Memory B cell (primary cell): ENCODE data around the gene AQP2.
A peak's percentile ranks its signal among the peaks of the same experiment; 100 is the strongest.
"Not testable (repeated sequence)": the region's sequence is repeated elsewhere in the genome, so short reads cannot be mapped to it uniquely, and the experiment has no call there.

Experiments used
- ATAC-seq: fragments of 150-1000 bp; cut with Tn5 transposase; 2 replicates; pipeline ENCODE4 v1.10.0; 2021; ENCODE audit warnings: low read depth, mild to moderate bottlenecking, moderate library complexity
- DNase-seq, 2 donors: peaks; one replicate each; pipeline ENCODE4 v3.0.0; 2022; ENCODE audit warnings: low spot score in 2 of 2
- H3K27ac Mint-ChIP-seq: one replicate; pipeline ENCODE4 v1.8.0; 2022; ENCODE audit warnings: mild to moderate bottlenecking, moderate library complexity, mixed read lengths
- H3K27me3 Mint-ChIP-seq: one replicate; pipeline ENCODE4 v1.8.0; 2022; ENCODE audit warnings: mixed read lengths
- H3K36me3 Mint-ChIP-seq: one replicate; pipeline ENCODE4 v1.8.0; 2022; ENCODE audit warnings: mild to moderate bottlenecking, mixed read lengths
- H3K4me1 Mint-ChIP-seq: one replicate; pipeline ENCODE4 v1.8.0; 2022; ENCODE audit warnings: mixed read lengths
- H3K4me3 Mint-ChIP-seq: one replicate; pipeline ENCODE4 v1.8.0; 2022; ENCODE audit warnings: mild to moderate bottlenecking, moderate library complexity, mixed read lengths
- H3K9me3 Mint-ChIP-seq: one replicate; pipeline ENCODE4 v1.8.0; 2022; ENCODE audit warnings: mixed read lengths

Gene AQP2

DNA sequence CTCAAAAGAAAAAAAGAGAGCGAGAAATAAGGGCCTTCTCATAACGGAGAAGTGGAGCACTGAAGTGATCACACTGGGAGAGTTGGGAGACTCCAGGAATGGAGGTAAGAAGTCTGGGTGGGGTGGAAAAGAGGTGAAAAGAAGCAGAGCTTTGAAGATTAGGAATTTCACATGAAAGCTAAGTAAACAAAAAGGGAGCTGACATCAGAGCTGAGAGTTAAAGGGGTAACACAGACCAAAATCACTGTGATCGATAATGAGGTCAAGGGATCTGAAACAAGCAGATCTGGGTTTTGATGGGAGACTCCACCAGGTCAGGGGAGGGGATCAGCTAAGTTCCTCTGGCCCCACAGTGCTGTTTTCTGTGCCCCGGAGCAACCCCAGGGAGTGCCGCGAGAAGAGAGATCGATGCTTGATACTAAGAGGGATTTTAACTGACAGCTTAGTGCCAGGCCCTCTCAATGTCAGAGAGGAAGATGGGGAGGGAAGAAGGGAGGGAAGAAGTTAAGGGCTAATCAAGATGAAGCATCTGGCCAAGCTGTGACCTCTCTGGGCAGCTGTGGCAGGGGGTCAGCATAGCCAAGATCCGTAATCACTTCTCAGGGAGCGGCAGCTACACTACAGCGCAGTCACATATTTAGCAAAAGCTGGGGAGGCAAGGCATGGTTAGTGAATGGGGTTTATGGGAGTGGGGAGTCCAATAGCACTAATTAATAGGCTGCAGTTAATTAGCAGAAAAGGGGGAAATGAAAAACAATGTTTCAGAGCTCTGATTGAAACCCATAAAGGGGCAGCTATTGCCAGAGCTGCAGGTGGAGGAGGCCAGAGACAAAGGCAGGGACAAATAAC is 30.2 kb downstream of the AQP2 start:
- no peak overlapping the region for H3K27ac Mint-ChIP-seq
- no peaks in the 10 kb centered on the region for H3K36me3 Mint-ChIP-seq
- DNase-seq = no peak
- no peak for ATAC-seq
- H3K4me3 Mint-ChIP-seq = no peak overlapping the region
- H3K9me3 Mint-ChIP-seq = no peaks in the 10 kb centered on the region
- no peaks in the 10 kb centered on the region for H3K27me3 Mint-ChIP-seq
- H3K4me1 Mint-ChIP-seq = peaks cover 3% of the 10 kb centered on the region

DNA sequence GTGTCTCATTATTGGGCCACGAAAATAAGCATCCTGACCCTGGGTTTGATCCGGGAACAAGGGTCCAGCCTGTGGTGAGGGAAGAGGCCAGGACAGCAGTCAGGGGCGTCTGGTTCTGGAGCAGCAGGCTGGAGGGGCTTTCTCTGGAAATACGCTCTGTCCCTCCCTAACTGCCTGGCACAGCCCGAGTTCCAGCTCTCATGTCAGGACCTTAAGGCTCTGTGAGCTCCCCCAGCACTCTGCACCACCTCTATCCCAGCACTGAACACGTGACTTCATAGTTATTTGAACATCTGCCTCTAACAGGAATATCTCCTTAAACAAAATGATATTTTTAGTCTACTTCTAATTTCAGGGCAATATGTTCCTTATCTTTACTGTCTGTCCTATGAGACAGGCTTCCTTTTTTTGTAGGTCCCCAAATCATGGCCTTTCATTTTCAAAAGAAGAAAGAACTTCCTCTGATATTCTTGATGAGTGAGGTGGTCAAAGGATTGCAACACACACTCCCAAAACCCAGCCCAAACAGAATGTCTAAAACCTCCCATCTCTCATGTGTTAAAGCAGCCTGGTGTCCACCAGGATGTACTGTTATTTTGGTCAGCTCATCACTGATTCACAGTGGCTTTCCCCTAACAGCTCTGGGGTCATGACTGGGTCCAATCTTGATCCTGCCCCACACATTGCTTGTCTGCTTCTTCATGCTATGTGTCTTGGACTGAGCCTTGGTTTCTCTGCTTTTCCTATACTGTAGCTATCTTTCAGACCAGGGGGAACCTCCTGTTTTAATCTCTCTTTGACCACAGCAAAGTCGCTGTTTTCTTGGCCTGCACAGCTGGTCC is 31.9 kb downstream of the AQP2 start:
- peak overlapping the region; percentile 39 for H3K27ac Mint-ChIP-seq
- DNase-seq (no peak), ATAC-seq (no peak)
- H3K4me3 Mint-ChIP-seq = no peak overlapping the region
- peaks cover 3% of the 10 kb centered on the region for H3K4me1 Mint-ChIP-seq
- H3K9me3 Mint-ChIP-seq = no peaks in the 10 kb centered on the region
- H3K27me3 Mint-ChIP-seq = no peaks in the 10 kb centered on the region
- H3K36me3 Mint-ChIP-seq = no peaks in the 10 kb centered on the region

DNA sequence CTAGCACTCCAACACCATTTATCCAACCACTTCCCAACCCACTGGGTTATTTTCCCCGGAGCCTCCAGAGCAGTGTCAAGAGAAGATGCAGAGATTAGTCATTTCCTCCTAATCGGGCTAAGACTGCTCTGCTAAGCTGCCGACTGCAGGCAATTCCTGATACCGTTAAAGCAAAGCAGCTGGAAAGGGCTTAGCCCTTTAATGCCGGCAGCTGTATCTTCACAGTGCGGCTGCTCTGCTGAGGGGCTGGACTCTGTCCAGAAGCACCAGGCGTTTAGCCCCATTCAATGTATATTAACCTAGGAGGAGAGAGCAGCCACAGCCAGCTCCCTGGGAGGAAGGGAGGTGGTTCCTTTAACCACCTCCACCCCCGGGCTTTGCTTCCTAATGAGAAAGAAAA is 33.4 kb downstream of the AQP2 start:
- ATAC-seq = no peak
- H3K4me3 Mint-ChIP-seq = no peak overlapping the region
- H3K27ac Mint-ChIP-seq = no peak overlapping the region
- no peaks in the 10 kb centered on the region for H3K27me3 Mint-ChIP-seq
- H3K36me3 Mint-ChIP-seq = peaks cover 2% of the 10 kb centered on the region
- no peak for DNase-seq
- H3K4me1 Mint-ChIP-seq = peaks cover 3% of the 10 kb centered on the region
- no peaks in the 10 kb centered on the region for H3K9me3 Mint-ChIP-seq

DNA sequence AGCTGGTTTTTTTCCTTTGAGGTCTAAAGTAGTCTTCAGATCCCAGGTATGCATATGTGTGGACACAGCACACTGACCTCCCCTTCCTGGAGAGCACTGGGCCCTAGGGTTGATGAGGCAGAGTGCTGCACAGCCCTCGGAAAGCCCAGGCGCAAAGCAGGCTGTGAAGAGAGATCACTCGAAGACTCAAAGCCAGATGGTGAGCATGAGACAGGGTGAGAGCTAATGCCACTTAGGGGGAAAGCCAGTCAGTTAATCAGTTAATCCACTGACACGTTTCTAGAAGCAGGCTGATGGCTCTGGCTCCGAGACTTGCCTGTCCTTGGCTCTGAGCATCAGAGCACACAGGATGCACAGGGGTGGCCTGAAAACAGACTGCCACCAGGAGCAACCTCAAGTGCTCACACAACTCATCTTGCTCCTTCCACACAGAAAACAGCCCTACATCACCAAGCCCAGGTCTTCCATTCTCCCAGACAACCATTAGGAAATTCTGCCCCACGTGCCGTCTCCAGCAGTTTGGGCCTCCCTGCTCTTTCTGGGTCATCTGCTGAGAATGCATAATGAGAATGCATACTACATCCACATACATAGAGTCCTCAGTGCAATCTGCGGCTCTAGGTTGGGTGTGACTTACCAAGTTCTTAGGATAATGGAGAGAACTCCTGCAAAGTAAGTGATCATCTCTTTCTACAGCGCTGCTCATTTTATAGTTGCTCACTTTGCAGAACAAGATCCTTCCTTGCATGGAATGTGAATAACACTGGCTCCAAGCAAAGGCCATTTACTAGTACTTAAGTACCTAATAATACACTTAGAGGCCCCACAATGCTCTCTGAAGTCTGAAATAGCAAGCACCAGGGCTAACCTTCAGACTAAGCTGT is 34.2 kb downstream of the AQP2 start:
- Mint-ChIP-seq H3K36me3 (peaks cover 2% of the 10 kb centered on the region), H3K9me3 (no peaks in the 10 kb centered on the region), H3K4me3 (no peak overlapping the region), H3K4me1 (peaks cover 3% of the 10 kb centered on the region), H3K27me3 (no peaks in the 10 kb centered on the region), H3K27ac (no peak overlapping the region)
- ATAC-seq = no peak
- DNase-seq = no peak

DNA sequence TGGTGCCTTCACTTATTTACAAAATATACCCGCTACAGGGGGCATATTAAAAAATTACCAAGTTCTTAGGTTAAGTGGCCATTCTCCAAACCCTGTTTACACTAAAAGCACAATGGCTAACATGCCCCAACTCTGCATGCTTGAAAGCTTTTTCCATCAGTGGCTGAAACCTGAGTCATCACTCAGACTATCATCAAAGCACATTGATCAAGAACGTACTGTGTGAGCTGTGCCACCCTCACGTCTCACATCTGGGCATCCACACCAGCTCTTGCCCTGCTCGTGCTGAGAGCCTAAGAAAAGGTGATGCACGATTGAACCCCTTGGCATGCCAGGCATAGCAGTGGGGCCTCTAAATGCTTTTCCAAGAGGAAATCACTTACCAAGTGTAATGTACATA is 35.4 kb downstream of the AQP2 start:
- Mint-ChIP-seq H3K36me3 (peaks cover 2% of the 10 kb centered on the region), H3K27ac (no peak overlapping the region), H3K4me3 (no peak overlapping the region), H3K9me3 (no peaks in the 10 kb centered on the region), H3K27me3 (no peaks in the 10 kb centered on the region), H3K4me1 (peaks cover 3% of the 10 kb centered on the region)
- no peak for DNase-seq
- ATAC-seq = no peak

DNA sequence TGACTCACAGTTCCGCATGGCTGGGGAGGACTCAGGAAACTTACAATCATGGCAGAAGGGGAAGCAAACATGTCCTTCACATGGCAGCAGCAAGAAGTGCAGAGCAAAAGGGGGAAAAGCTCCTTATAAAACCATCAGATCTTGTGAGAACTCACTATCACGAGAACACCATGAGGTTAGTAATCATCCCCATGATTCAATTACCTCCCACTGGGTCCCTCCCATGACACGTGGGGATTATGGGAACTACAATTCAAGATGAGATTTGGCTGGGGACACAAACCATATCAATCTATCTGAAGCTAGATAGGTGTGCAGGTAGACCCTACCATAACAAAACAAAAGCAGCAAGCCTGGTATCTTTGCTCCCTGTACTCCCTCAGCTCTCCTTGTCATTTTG is 35.9 kb downstream of the AQP2 start:
- not testable (repeated sequence) for DNase-seq, H3K4me1 Mint-ChIP-seq, H3K36me3 Mint-ChIP-seq, H3K27ac Mint-ChIP-seq, H3K9me3 Mint-ChIP-seq, H3K4me3 Mint-ChIP-seq, H3K27me3 Mint-ChIP-seq, ATAC-seq

DNA sequence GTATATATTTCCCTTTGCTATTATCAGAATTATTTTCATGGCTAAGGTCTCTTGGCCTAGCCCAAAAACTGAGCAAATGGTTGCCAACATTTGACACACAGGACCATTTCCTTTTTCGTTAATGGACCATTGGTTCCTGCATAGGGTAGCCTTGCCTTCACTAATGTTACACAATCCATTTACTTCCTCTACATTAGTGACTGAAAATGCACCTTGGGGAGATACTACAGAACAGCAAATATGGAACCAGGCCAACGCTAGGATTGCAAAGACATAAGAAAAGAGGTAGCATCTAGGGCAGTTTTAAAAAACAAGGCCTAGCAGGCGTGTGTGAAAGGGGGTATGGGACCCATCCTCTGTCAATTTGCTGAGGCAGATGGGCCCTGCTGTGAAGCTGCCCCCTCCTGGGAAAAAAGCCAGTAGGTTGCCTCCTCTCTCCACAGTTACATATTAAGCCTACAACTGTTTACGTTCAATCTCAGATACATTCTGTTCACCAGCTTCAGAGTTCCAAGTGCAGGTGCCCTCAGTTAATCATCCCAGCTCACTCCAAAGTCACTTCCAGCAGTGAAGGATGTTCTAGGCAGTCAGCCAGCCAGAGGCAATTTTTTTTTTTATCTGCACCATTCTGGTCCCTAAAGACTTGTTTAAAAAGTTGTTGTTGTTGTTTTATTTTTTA is 37.2 kb downstream of the AQP2 start:
- Mint-ChIP-seq H3K27me3 (no peaks in the 10 kb centered on the region), H3K27ac (no peak overlapping the region), H3K4me1 (peaks cover 3% of the 10 kb centered on the region), H3K36me3 (peaks cover 2% of the 10 kb centered on the region), H3K9me3 (no peaks in the 10 kb centered on the region), H3K4me3 (no peak overlapping the region)
- ATAC-seq (no peak), DNase-seq (no peak)

DNA sequence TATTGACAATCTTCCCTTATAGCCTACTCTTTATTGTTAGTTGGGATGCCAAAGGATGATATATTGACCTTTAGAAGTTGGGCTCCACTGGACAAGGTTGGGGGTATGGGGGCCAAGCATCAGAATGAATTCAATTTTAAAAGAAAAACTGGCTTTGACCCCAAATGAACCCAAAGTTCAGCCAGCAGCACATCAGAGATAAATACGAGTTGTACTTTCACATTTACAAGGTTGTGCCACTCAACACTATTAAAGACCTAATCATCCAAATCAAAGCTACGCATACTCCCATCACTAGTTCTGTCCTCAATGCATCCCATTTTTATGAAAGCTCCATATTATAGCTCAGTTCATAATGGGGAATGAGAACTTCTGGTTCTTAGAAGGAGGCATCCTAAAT is 38.9 kb downstream of the AQP2 start:
- H3K27ac Mint-ChIP-seq, DNase-seq, H3K4me3 Mint-ChIP-seq, H3K4me1 Mint-ChIP-seq, H3K9me3 Mint-ChIP-seq, ATAC-seq, H3K27me3 Mint-ChIP-seq: not testable (repeated sequence)
- peaks cover 12% of the 10 kb centered on the region for H3K36me3 Mint-ChIP-seq

DNA sequence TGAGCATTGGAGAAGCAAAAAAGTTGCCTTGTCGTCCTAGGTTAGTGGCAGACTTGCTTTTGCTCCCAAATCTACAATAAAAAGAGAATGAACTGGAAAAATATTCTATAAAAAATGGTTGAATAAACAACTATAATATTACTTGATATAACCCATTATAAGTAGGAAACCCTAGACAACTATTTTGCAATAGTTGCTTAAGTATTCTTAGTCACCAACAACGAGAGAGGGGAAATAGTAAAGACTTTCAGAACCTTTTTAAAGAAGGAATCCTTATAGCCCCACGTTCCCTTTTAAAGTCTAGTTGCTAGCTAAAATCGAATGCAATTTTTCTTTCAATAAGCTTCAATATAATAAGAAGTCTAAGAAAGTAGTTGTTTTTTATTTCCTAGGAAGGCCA is 39.7 kb downstream of the AQP2 start:
- Mint-ChIP-seq H3K4me3 (no peak overlapping the region), H3K36me3 (peaks cover 18% of the 10 kb centered on the region), H3K27ac (no peak overlapping the region)

DNA sequence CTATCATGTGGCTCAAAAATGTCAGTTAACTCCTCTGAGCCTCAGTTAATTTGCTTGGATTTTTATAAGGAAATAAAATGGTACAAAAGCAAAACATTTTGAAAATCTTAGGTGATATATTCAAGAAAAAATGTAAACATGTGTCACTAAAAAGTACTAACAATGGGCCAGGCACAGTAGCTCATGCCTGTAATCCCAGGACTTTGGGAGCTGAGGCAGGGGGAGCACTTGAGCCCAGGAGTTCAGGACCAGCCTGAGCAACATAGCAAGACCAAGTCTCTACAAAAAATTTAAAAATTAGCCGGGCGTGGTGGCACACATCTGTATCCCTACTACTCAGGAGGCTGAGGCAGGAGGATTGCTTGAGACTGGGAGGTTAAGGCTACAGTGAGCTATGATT is 47.9 kb downstream of the AQP2 start:
- Mint-ChIP-seq H3K9me3 (no peaks in the 10 kb centered on the region), H3K4me3 (no peak overlapping the region), H3K36me3 (peaks cover 23% of the 10 kb centered on the region), H3K27ac (no peak overlapping the region), H3K4me1 (no peaks in the 10 kb centered on the region), H3K27me3 (no peaks in the 10 kb centered on the region)
- no peak for ATAC-seq
- DNase-seq = no peak

More for the DNA sequence above, 39.7 kb downstream of the AQP2 start:
- Mint-ChIP-seq H3K4me1 (peaks cover under 1% of the 10 kb centered on the region), H3K27me3 (no peaks in the 10 kb centered on the region), H3K9me3 (no peaks in the 10 kb centered on the region)
- no peak for ATAC-seq
- DNase-seq = no peak

DNA sequence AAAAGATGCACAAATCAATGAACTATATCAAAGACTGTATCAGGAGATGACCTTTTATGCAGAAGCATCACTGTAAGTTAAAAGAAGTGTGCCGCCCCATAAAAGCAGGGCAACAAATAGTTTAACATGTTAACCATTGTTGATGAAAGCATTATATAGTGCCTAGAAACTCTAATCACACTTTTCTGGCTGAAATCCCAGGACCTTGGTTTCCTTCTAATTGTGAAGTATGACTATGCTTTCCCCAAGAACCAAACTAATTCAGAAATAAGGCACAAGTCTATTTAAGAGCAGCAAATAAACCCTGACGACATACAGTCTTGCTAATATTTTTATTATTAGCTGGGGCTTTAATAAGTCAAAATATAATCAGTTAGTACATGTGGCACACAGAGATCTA is 53.1 kb downstream of the AQP2 start:
- ATAC-seq (no peak), DNase-seq (no peak)
- peaks cover 6% of the 10 kb centered on the region for H3K36me3 Mint-ChIP-seq
- H3K27me3 Mint-ChIP-seq = no peaks in the 10 kb centered on the region
- peaks cover 2% of the 10 kb centered on the region for H3K4me1 Mint-ChIP-seq
- H3K27ac Mint-ChIP-seq = no peak overlapping the region
- no peak overlapping the region for H3K4me3 Mint-ChIP-seq
- no peaks in the 10 kb centered on the region for H3K9me3 Mint-ChIP-seq

DNA sequence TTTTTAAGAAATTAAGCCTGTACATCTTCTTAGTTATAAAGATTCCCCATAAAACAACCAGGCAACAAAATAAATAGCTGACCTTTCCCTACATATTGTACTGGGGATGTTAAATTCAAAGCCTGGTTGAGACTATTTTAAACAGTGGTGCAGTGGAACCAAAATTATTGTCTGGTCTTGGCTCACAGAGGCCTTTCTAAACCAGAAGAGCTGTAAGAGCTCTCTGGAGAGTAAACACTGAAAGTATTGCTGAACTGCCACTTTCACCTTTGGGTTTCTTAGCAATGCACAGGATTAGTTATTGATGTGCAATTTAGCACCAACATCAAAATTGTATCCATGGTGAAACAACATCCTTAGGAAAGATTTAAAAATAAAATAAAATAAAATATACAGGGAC is 54.2 kb downstream of the AQP2 start:
- Mint-ChIP-seq H3K4me3 (no peak overlapping the region), H3K27ac (no peak overlapping the region), H3K36me3 (peaks cover 5% of the 10 kb centered on the region), H3K27me3 (no peaks in the 10 kb centered on the region), H3K4me1 (peaks cover 2% of the 10 kb centered on the region), H3K9me3 (no peaks in the 10 kb centered on the region)
- DNase-seq (no peak), ATAC-seq (no peak)

DNA sequence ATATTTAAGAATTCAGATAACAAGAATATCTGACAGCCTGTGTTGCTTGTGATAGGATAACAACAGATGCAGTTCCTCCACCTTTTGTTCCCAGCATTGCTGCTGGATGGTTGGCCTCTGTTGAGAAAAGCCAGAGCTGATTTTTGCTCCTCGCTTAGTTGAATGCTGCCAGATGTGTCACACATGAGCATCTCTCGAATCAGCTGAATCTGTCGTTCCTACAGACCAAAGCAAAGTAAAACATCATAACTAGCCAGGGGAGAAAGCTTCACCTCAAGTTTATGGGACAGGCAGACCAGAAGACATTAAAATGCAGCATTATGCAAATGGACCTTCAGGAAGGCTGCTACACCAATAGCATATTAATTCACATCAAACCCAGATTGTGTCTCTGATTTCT is 54.6 kb downstream of the AQP2 start:
- no peak for ATAC-seq
- no peaks in the 10 kb centered on the region for H3K9me3 Mint-ChIP-seq
- no peak overlapping the region for H3K4me3 Mint-ChIP-seq
- H3K27me3 Mint-ChIP-seq = no peaks in the 10 kb centered on the region
- H3K4me1 Mint-ChIP-seq = peaks cover 2% of the 10 kb centered on the region
- DNase-seq = no peak
- H3K27ac Mint-ChIP-seq = no peak overlapping the region
- peaks cover 5% of the 10 kb centered on the region for H3K36me3 Mint-ChIP-seq
